ENCODE measurements around the gene ABHD14A. TPM values are rescaled to one million over a fixed set of nuclear protein-coding genes. Genes with fewer than 3 reads are reported as not detected.

The ABHD14A gene
- total RNA-seq, 1 experiment from 2014 or later = 3.8 TPM

GRCh38 chr3:52006017-52006819, 31.4 kb downstream of the ABHD14A start:
- ChIA-PET CTCF (interaction anchor here (0.6 to 8.5 kb wide), 18 partner anchors 10 to 333 kb away, joined by 3 to 382 read pairs (median 11); partner anchors contain the start of genes DUSP7, POC1A and RPL29), POLR2A (interaction anchor here (0.8 to 1.7 kb wide), 3 partner anchors 24 to 148 kb away, joined by 4 to 9 read pairs (median 4); partner anchors contain the start of genes DUSP7 and POC1A)
- Mint-ChIP-seq H3K36me3 (no peaks in the 10 kb centered on the region), H3K4me1 (peaks cover 45% of the 10 kb centered on the region), H3K27ac (no peak overlapping the region), H3K27me3 (ENCODE audit: low read depth) (no peaks in the 10 kb centered on the region; the same call in 1 of the 2 replicates), H3K9me3 (no peaks in the 10 kb centered on the region), H3K4me3 (peak overlapping the region; percentile 52)
- DNase-seq (ENCODE audit: low spot score) = no peak
- TF ChIP-seq USF2 (CRISPR knock-in tag; IDR thresholded peaks at IDR 0.05) = peak; percentile 1; the same call in 1 of the 2 replicates
- no peak for TF ChIP-seq JAZF1 (CRISPR knock-in tag; IDR thresholded peaks at IDR 0.05)
- TF ChIP-seq ZBTB43 (CRISPR knock-in tag; IDR thresholded peaks at IDR 0.05) = 0 out of 2 replicates have a peak, but pooled peaks have one; percentile 61
- no peak for TF ChIP-seq TP53 (CRISPR knock-in tag; IDR thresholded peaks at IDR 0.05)
- ATAC-seq = peak; percentile 3; the same call in 1 of the 2 replicates

- H3K27ac Mint-ChIP-seq = no peak overlapping the region
- no peak for DNase-seq (ENCODE audit: low spot score)
- H3K27me3 Mint-ChIP-seq (ENCODE audit: low read depth) = no peaks in the 10 kb centered on the region; the same call in 1 of the 2 replicates
- no peak overlapping the region for H3K4me3 Mint-ChIP-seq
- H3K4me1 Mint-ChIP-seq = peaks cover 43% of the 10 kb centered on the region
- no peak for ATAC-seq
- CTCF ChIA-PET = interaction anchor here (0.6 to 8.5 kb wide), 6 partner anchors 9 to 138 kb away, joined by 3 to 382 read pairs (median 36); partner anchors contain the start of gene DUSP7
- TF ChIP-seq OVOL2 (CRISPR knock-in tag; IDR thresholded peaks at IDR 0.05; ENCODE audit: borderline replicate concordance) (no peak), ATF1 (CRISPR knock-in tag; IDR thresholded peaks at IDR 0.05) (no peak), ZNF512 (CRISPR knock-in tag; IDR thresholded peaks at IDR 0.05; ENCODE audit: borderline replicate concordance) (no peak), ZNF396 (CRISPR knock-in tag; IDR thresholded peaks at IDR 0.05; ENCODE audit: borderline replicate concordance) (no peak), E2F1 (CRISPR knock-in tag; IDR thresholded peaks at IDR 0.05) (no peak), FOXJ3 (CRISPR knock-in tag; IDR thresholded peaks at IDR 0.05; ENCODE audit: borderline replicate concordance) (no peak), HMGXB4 (CRISPR knock-in tag; IDR thresholded peaks at IDR 0.05) (no peak), GTF2I (CRISPR knock-in tag; conservative IDR thresholded peaks at IDR 0.05) (no peak)
- POLR2A ChIA-PET = no interaction called here
- no peaks in the 10 kb centered on the region for H3K36me3 Mint-ChIP-seq
- no peaks in the 10 kb centered on the region for H3K9me3 Mint-ChIP-seq
Measured at GRCh38 chr3:52006820-52007133, 31.9 kb downstream of the ABHD14A start.

GRCh38 chr3:52007291-52007690, 32.4 kb downstream of the ABHD14A start:
- peaks cover 39% of the 10 kb centered on the region for H3K4me1 Mint-ChIP-seq
- H3K4me3 Mint-ChIP-seq = no peak overlapping the region
- H3K9me3 Mint-ChIP-seq = no peaks in the 10 kb centered on the region
- CTCF ChIA-PET = interaction anchor here (0.6 to 8.5 kb wide), 4 partner anchors 9 to 71 kb away, joined by 3 to 382 read pairs (median 64); partner anchors contain the start of gene DUSP7
- DNase-seq (ENCODE audit: low spot score) (no peak), ATAC-seq (no peak)
- no peaks in the 10 kb centered on the region; the same call in 1 of the 2 replicates for H3K27me3 Mint-ChIP-seq (ENCODE audit: low read depth)
- no peak overlapping the region for H3K27ac Mint-ChIP-seq
- no peaks in the 10 kb centered on the region for H3K36me3 Mint-ChIP-seq
- POLR2A ChIA-PET = no interaction called here
- TF ChIP-seq NFYB (CRISPR knock-in tag; conservative IDR thresholded peaks at IDR 0.05; ENCODE audit: low read depth) = no peak
- no peak for TF ChIP-seq ELF4 (CRISPR knock-in tag; IDR thresholded peaks at IDR 0.05; ENCODE audit: low read depth)
- no peak for TF ChIP-seq SMAD4 (CRISPR knock-in tag; IDR thresholded peaks at IDR 0.05)
- no peak for TF ChIP-seq ZNF281 (CRISPR knock-in tag; IDR thresholded peaks at IDR 0.05)
- TF ChIP-seq MXD4 (CRISPR knock-in tag; IDR thresholded peaks at IDR 0.05; ENCODE audit: borderline replicate concordance) = no peak
- no peak for TF ChIP-seq GABPB1 (CRISPR knock-in tag; IDR thresholded peaks at IDR 0.05)
- TF ChIP-seq JUN (CRISPR knock-in tag; IDR thresholded peaks at IDR 0.05) = no peak
- no peak for TF ChIP-seq ZNF138 (CRISPR knock-in tag; conservative IDR thresholded peaks at IDR 0.05)
